ENCODE data around the gene INTS14. TPM values are rescaled to one million over a fixed set of nuclear protein-coding genes. Genes with fewer than 3 reads are reported as not detected.

Gene INTS14
- 40.9 and 41.6 TPM in 2 replicates for total RNA-seq

DNA sequence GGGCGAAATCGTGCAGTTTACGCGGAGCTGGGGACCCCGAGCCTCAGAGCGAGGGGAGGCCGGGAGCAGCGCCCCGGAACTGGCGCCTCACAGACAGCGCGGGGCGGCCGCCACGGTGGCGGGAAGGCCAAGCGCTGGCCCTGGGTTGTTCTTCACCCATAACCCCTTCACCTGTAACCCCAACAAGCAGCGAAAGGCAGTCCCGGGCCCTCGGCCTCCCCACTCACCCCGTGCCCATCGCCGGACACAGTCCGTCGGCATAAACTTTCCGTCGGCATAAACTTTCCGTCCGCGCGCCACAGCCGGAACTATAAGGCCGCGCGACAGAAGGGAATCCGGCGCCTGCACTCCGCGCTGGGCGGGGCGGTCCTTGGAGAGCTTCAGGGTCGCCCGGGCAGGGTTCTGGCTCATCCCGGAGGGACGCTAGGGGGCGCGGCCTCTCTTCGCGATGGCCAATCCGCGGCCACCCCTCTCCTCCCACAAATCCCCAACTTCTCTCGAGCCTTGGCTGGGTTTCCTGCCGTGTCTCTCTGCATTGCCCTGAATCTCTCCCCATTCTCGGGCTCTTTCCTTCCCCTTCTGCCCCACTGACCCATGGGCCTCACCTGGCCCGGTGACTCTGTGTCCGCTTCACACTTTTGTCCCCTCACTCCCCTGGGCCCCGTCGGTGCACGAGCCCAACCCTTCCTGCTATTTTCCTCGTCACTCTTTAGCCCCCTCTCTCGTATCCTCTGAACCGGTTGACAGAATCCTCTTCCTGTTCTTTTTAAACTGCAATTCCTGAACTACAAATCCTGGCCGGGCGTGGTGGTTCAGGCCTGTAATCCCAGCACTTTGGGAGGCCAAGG, at the start of gene INTS14:
TSS of gene INTS14 (minus strand) at position 261 of the 848 bp plus-strand sequence. CDS start 3,751 bp downstream, outside the sequence.
- peak; percentile 57 for DNase-seq (ENCODE audit: low read depth)
- TF ChIP-seq, protein P1, sequence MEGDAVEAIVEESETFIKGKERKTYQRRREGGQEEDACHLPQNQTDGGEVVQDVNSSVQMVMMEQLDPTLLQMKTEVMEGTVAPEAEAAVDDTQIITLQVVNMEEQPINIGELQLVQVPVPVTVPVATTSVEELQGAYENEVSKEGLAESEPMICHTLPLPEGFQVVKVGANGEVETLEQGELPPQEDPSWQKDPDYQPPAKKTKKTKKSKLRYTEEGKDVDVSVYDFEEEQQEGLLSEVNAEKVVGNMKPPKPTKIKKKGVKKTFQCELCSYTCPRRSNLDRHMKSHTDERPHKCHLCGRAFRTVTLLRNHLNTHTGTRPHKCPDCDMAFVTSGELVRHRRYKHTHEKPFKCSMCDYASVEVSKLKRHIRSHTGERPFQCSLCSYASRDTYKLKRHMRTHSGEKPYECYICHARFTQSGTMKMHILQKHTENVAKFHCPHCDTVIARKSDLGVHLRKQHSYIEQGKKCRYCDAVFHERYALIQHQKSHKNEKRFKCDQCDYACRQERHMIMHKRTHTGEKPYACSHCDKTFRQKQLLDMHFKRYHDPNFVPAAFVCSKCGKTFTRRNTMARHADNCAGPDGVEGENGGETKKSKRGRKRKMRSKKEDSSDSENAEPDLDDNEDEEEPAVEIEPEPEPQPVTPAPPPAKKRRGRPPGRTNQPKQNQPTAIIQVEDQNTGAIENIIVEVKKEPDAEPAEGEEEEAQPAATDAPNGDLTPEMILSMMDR (conservative IDR thresholded peaks at IDR 0.05; ENCODE audit: low read depth, low read length): peak; percentile 37

DNA sequence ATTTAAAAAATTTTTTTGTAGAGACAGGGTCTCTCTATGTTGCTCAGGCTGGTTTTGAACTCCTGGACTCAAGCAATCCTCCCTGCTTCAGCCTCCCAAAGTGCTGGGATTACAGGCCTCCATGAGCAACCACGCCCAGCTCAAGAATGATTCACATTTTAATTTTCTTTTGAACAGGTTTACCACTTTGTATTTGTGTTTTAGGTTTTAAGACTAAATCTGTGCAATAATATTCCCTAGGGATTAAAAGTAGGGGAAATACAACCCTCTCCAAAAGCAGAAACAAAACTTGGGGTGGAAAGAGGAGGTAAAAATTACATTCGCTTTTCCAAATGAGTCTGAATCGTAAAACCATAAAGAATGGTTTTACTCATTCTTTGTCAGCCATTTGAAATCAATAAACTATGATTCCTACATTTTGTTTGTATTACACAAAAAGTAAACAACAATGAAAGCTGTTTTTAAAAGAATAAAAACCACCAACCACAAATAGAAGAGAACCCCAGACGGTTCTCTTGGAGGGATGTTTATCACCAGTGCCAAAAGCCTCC, 48.6 kb upstream of the INTS14 start:
- no peak for DNase-seq (ENCODE audit: low read depth)
- TF ChIP-seq, protein P1 (conservative IDR thresholded peaks at IDR 0.05; ENCODE audit: low read depth, low read length): no peak
- H3K4me3 ChIP-seq (ENCODE audit: low read depth, low read length): no peak overlapping the region

More for the DNA sequence above, at the start of gene INTS14:
- peak within 1 kb of the TSS; percentile 83 for H3K4me3 ChIP-seq (ENCODE audit: low read depth, low read length)

DNA sequence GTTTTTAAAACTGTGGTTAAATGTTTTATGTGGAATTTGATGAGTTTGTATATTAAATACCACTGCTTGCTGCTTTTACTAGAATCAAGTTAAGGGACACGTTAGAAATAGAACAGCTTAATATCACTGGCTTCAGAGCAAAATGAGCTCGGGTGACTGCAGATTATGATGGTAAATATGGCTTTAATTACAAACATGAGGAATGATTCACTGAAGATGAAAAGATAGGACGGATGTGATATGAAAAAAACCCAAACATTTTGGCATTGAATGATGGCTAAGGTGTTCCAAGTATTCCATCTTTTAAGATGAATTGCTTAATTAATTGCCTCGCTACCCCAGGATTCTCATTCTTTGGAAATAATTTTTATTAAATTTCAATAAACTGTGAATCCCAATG, 44.5 kb upstream of the INTS14 start:
- DNase-seq (ENCODE audit: low read depth): no peak
- TF ChIP-seq, protein P1 (conservative IDR thresholded peaks at IDR 0.05; ENCODE audit: low read depth, low read length): no peak
- H3K4me3 ChIP-seq (ENCODE audit: low read depth, low read length): no peak overlapping the region

DNA sequence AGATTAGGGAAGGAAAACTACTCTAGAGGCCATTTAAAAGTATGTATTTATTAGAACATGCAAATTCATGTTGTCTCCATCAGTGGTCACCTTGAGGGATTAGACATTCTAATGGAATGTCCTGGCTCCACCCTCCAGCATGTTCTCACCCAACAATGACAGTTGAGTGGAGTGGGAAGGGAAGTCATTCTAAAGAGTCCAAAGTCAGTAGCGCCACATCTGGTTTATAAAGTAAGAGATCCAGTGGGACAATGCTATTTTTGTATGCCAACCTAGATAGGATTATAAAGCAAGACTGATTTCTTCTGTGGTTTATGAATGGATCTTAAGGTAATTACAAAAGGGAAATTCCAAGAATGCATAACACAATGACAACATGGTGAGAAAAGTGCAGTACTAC, 44.1 kb upstream of the INTS14 start:
- no peak overlapping the region for H3K4me3 ChIP-seq (ENCODE audit: low read depth, low read length)
- TF ChIP-seq, protein P1 (conservative IDR thresholded peaks at IDR 0.05; ENCODE audit: low read depth, low read length): no peak
- DNase-seq (ENCODE audit: low read depth): no peak

DNA sequence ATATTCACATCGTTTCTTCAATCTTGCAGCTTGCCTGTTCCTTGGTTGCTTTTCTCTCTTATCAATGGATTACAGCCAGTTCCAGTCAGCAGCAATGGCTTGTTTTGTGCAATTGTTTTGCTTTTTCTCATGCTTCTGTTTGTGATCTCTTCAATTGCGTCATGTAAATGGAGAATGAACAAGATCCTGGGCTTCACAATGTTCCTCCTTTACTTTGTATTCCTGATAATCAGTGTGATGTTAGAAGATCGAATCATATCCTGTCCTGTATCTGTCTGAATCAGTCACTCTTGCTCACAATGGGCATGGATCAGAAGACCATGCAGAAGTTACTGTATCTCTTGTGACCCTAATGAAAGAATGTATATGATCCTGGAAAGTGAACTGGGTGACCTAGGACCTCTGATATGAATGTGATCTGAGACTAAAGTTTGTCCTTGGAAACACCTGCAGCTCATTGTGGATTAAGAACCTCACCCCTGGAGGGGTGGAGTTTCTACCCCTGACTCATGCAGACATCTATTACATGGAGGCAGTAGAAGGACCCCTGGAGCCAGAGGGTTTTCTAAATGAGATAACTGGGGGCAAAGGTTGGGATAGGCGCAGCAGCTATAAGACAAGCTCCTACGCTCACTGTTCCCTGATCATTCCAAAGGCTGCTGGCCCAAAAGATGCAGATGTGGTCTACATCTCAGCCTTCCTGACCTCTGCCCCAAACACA, 43.0 kb upstream of the INTS14 start:
- no peak for DNase-seq (ENCODE audit: low read depth)
- no peak overlapping the region for H3K4me3 ChIP-seq (ENCODE audit: low read depth, low read length)
- TF ChIP-seq, protein P1 (conservative IDR thresholded peaks at IDR 0.05; ENCODE audit: low read depth, low read length): no peak

DNA sequence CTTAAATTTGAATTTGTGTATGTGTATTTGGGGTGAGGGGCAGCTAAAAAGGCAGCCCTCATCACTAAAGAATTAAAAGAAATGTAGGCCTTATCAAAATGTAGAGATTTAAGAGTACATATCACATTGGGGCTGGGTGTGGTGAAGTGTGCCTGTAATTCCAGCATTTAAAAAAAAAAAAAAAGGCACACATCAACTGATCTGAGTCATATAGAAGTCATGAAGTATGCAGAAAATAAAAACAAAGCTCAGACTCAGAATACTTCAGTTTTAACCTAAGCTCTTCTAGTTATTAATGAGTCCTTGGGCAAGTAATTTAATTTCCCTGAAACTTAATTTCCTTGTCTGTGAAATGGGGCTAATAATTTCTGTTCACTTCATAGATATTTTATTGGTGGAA, 42.4 kb upstream of the INTS14 start:
- DNase-seq (ENCODE audit: low read depth): no peak
- TF ChIP-seq, protein P1 (conservative IDR thresholded peaks at IDR 0.05; ENCODE audit: low read depth, low read length): no peak
- no peak overlapping the region for H3K4me3 ChIP-seq (ENCODE audit: low read depth, low read length)
